Rectal smooth muscle tissue (tissue), 1 donor: ENCODE measurements around the gene ZNF281.
A peak's percentile ranks its signal among the peaks of the same experiment; 100 is the strongest.

Experiments used
- H3K27ac ChIP-seq: one replicate; pipeline ENCODE4 v1.7.0; 2013; ENCODE audit warnings: low read depth, low read length, inconsistent platforms
- H3K27me3 ChIP-seq: one replicate; pipeline ENCODE4 v1.7.0; 2013; ENCODE audit warnings: low read length; ENCODE audit not compliant: control insufficient read depth, insufficient read depth
- H3K36me3 ChIP-seq: one replicate; pipeline ENCODE4 v1.7.0; 2013; ENCODE audit warnings: low read length; ENCODE audit not compliant: control insufficient read depth, insufficient read depth
- H3K4me1 ChIP-seq: one replicate; pipeline ENCODE4 v1.7.0; 2013; ENCODE audit warnings: low read length; ENCODE audit not compliant: control insufficient read depth, insufficient read depth
- H3K4me3 ChIP-seq: one replicate; pipeline ENCODE4 v1.7.0; 2013; ENCODE audit warnings: low read length
- H3K9ac ChIP-seq: one replicate; pipeline ENCODE4 v1.7.0; 2013; ENCODE audit warnings: low read length

ZNF281 gene, protein sequence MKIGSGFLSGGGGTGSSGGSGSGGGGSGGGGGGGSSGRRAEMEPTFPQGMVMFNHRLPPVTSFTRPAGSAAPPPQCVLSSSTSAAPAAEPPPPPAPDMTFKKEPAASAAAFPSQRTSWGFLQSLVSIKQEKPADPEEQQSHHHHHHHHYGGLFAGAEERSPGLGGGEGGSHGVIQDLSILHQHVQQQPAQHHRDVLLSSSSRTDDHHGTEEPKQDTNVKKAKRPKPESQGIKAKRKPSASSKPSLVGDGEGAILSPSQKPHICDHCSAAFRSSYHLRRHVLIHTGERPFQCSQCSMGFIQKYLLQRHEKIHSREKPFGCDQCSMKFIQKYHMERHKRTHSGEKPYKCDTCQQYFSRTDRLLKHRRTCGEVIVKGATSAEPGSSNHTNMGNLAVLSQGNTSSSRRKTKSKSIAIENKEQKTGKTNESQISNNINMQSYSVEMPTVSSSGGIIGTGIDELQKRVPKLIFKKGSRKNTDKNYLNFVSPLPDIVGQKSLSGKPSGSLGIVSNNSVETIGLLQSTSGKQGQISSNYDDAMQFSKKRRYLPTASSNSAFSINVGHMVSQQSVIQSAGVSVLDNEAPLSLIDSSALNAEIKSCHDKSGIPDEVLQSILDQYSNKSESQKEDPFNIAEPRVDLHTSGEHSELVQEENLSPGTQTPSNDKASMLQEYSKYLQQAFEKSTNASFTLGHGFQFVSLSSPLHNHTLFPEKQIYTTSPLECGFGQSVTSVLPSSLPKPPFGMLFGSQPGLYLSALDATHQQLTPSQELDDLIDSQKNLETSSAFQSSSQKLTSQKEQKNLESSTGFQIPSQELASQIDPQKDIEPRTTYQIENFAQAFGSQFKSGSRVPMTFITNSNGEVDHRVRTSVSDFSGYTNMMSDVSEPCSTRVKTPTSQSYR

DNA sequence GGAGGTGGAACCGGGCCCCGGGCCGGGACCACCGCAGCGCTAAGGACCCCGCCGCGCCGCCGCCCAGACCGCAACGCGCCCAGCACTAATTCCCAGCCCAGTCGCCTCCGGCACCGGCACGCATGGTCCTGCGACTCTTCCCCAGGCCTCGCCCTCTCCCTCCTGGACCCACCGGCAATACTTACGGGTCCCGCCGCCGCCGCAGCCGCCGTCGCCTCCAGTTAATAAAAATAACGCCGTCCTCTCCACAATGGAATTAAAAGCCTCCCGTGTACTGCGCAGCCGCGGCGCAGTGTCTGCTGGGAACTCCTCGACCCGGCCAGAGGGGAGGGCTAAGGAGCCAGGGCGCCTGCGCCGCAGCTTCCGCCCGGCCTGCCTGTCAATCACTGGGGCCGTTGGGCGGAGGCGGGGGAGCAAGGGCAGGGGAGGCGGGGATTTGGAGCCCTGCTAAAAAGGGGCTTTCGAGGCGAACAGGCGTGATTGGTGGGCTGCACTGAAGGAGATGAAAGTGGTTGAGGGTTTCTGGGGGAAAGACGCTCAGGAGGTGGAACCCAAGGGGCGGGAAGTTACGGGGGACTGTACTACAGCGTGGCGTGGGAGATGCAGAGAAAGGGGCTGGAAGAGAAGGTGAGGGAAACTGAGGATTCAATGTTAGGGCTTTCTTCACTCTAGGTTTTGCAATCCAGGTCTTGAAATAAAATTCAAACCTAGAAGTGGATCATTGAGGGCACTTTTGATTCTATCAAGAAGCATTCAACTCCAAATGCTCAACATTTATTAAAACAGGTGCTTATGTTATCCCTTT lies at the start of gene ZNF281:
ZNF281 (minus strand) TSS at position 276 of the 805 bp plus-strand sequence. CDS start 331 bp downstream, outside the sequence.
- Histone ChIP-seq H3K4me1 (peaks cover 20% of the 10 kb centered on the region), H3K27ac (peak within 1 kb of the TSS; percentile 76), H3K4me3 (peak within 1 kb of the TSS; percentile 89), H3K36me3 (no peaks in the 10 kb centered on the region), H3K27me3 (no peaks in the 10 kb centered on the region), H3K9ac (peak within 1 kb of the TSS; percentile 51)

DNA sequence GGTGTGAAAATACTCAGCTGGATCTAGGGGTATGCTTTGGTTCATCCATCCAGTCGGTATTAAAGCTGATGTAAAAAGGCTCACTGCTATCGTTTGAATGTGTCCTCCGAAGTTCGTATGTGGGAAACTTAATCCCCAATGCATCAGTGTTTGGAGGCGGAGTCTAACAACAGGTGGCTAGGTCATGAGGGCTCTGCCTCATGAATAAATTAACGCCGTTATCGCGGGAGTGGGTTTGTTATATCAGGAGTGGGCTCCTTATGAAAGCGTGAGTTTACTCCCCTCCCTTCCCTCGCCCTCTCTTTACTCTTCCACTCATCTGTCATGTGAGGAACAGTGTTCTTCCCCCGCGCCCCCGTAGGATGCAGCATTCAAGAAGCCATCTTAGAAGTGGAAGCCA lies 48.9 kb upstream of the ZNF281 start:
- no peaks in the 10 kb centered on the region for H3K27me3 ChIP-seq
- H3K27ac ChIP-seq = no peak overlapping the region
- no peaks in the 10 kb centered on the region for H3K4me1 ChIP-seq
- no peak overlapping the region for H3K4me3 ChIP-seq
- no peaks in the 10 kb centered on the region for H3K36me3 ChIP-seq
- no peak overlapping the region for H3K9ac ChIP-seq

DNA sequence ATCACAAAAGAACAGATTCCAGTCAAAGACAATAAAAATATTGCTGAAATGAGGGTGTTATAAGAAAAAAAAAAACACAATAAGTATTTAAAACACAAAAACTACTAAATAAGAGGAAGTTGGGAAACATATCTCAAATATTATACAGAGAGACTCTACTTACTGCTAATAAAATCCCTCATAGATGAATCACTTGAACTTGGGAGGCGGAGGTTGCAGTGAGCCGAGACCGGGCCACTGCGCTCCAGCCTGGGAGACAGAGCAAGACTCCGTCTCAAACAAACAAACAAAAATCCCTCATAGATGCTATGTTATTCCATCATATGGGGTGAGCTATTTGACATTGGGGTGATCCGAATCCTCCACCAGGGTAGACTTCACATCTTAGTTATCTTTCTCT lies 48.0 kb upstream of the ZNF281 start:
- Histone ChIP-seq H3K27ac (no peak overlapping the region), H3K9ac (no peak overlapping the region), H3K4me3 (no peak overlapping the region), H3K4me1 (no peaks in the 10 kb centered on the region), H3K36me3 (no peaks in the 10 kb centered on the region), H3K27me3 (no peaks in the 10 kb centered on the region)

DNA sequence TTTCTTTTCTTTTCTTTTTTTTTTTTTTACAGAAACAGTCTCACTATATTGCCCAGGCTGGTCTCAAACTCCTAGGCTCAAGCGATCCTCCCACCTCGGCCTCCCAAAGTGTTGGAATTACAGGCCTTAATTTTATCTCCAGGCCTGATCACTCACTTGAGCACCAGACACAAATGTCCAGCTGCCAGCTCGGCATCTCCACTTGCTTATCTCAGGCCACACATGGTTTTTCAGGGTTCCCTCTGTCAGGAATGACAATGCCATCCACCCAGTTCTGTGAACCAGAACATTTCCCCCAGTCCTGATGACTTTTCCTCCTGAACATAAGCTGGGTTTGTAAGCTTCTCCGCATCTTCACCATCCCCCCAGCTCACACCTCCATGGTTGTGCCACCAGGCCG lies 44.6 kb upstream of the ZNF281 start:
- Histone ChIP-seq H3K27me3 (no peaks in the 10 kb centered on the region), H3K36me3 (no peaks in the 10 kb centered on the region), H3K4me1 (no peaks in the 10 kb centered on the region), H3K27ac (no peak overlapping the region), H3K4me3 (no peak overlapping the region), H3K9ac (no peak overlapping the region)

DNA sequence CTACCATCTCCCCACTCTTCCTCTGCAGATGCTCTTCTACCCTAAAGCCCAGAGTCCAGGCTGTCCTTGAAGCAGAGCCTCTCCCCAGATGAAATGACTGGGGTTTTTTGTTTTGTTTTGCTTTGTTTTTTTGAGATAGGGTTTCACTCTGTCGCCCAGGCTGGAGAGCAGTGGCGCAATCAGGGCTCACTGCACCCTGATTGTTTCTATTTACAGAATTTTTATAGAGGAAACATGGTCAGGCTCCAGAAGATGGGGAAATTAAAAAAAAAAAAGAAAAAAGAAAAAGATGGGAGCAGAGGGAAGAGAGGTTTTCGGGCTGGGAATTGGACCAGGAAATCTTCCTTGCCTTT lies 43.7 kb upstream of the ZNF281 start:
- Histone ChIP-seq H3K4me1 (no peaks in the 10 kb centered on the region), H3K27me3 (no peaks in the 10 kb centered on the region), H3K27ac (no peak overlapping the region), H3K9ac (no peak overlapping the region), H3K36me3 (no peaks in the 10 kb centered on the region), H3K4me3 (no peak overlapping the region)

DNA sequence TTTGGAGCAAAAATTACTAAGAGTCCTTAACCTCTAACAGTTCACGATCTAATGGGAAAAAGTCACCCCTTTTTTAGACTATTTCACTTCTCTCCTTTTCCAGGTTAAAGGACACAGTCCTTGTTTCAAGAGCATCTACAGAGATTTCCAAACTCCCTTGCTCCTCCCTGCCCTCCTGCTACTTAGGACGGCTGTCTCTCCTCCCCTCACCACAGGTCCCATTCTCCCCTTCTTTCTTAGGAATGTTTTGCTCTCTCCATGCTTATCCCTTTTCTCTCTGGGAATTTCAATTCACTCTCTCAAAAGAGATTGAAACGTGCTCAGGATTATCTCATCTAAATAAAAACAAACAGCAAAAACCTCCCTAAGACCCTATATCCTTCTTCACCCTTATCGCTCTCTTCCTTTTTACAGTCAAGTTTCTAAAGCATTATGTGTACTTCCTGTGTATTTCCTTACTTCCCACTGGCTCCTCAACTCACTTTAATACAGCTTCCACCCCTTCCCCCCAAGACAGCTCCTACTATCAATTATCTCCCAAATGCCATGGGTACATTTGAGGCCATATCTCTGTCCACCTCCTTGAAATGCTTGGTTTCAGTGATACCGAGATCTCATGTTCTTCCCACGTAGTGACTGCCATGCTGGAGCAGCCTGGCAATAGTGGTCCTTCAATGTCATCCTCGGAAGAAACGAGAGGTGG lies 43.2 kb upstream of the ZNF281 start:
- no peak overlapping the region for H3K4me3 ChIP-seq
- no peaks in the 10 kb centered on the region for H3K4me1 ChIP-seq
- no peaks in the 10 kb centered on the region for H3K36me3 ChIP-seq
- H3K9ac ChIP-seq = no peak overlapping the region
- no peak overlapping the region for H3K27ac ChIP-seq
- H3K27me3 ChIP-seq = no peaks in the 10 kb centered on the region

DNA sequence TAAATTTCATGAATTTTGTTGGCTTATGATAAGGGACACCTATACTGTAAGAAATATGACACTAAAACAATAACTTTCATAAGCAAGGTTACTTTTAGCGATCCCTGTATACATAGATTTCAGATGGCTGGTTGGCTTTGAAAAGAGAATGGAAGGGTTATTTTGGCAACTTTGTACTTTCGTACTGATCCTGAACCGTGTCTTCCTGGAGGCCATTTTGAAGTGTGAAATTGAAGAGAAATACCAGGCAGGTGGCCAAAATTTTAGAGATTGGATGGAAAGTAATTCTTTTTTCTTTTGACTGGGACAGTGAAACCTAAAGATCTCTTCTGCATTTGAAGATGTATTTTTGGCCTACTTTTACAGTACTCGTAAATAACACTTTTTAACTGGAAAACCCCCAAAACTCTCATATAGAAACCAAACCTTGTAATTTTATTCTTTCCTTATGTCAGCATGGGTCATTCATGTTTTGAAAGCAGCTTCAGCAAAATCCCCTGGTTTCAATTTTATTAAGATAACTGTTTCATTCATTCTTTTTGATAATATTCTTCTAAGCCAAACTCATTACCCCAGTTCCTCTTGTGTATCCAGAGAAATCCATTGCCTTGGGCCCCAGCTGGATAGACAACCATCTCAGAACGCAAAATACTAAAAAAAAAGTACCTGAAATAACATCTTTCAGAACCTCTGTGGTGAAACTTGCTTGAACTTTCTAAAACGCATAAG lies 38.4 kb upstream of the ZNF281 start:
- H3K27ac ChIP-seq = no peak overlapping the region
- no peaks in the 10 kb centered on the region for H3K27me3 ChIP-seq
- no peaks in the 10 kb centered on the region for H3K4me1 ChIP-seq
- no peak overlapping the region for H3K9ac ChIP-seq
- no peaks in the 10 kb centered on the region for H3K36me3 ChIP-seq
- no peak overlapping the region for H3K4me3 ChIP-seq

DNA sequence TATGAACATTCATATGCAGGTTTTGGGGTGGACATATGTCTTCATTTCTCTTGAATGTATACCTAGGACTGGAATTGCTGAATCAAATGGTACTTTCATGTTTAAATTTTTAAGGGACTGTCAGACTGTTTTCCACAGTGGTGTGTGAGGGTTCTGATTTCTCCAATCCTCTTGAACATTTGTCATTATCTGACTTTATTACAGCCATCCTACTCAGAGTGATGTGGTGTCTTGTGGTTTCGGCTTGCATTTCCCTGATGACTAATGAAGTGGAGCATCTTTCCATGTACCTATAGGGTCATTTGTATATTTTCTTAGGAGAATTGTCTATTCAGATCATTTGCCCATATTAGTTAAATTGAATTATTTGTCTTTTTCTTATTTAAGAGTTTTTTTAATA lies 35.4 kb upstream of the ZNF281 start:
- Histone ChIP-seq H3K36me3 (no peaks in the 10 kb centered on the region), H3K4me1 (no peaks in the 10 kb centered on the region), H3K9ac (no peak overlapping the region), H3K4me3 (no peak overlapping the region), H3K27ac (no peak overlapping the region), H3K27me3 (no peaks in the 10 kb centered on the region)

DNA sequence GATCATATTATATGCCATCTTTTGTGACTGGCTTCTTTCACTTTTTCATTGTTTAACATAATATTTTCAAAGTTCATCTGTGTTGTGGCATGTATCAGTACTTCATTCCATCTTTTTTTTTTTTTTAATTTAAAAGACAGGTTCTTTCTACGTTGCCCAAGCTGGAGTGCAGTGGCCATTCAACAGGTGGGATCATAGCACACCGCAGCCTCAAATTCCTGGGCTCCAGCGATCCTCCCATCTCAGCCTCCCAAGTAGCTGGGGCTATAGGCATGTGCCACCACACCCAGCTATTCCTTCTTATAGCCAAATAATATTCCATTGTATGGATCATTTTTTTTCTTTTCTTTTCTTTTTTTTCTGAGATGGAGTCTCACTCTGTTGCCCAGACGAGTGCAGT lies 34.6 kb upstream of the ZNF281 start:
- H3K27ac ChIP-seq = no peak overlapping the region
- H3K27me3 ChIP-seq = no peaks in the 10 kb centered on the region
- no peaks in the 10 kb centered on the region for H3K36me3 ChIP-seq
- H3K4me1 ChIP-seq = no peaks in the 10 kb centered on the region
- H3K4me3 ChIP-seq = no peak overlapping the region
- no peak overlapping the region for H3K9ac ChIP-seq

DNA sequence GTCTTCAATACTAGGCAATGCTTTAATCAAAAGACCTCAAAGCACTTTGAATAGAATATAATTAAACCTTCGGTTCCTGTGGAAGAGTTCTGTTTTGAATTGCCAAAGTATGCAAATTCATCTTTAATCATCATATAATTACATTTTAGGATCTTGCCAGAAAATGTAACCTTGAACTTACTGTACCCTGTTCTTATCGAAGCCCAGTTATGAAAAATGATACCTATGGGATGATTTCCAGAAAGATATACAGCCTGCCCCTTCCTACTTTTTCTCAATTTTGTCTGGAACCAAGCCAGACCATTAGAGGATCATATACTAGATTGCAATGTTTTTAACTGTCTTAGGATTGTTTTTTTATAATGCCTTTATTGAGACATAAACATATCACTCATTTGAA lies 34.0 kb upstream of the ZNF281 start:
- H3K36me3 ChIP-seq = no peaks in the 10 kb centered on the region
- no peak overlapping the region for H3K4me3 ChIP-seq
- no peaks in the 10 kb centered on the region for H3K27me3 ChIP-seq
- peaks cover under 1% of the 10 kb centered on the region for H3K4me1 ChIP-seq
- H3K9ac ChIP-seq = no peak overlapping the region
- no peak overlapping the region for H3K27ac ChIP-seq

DNA sequence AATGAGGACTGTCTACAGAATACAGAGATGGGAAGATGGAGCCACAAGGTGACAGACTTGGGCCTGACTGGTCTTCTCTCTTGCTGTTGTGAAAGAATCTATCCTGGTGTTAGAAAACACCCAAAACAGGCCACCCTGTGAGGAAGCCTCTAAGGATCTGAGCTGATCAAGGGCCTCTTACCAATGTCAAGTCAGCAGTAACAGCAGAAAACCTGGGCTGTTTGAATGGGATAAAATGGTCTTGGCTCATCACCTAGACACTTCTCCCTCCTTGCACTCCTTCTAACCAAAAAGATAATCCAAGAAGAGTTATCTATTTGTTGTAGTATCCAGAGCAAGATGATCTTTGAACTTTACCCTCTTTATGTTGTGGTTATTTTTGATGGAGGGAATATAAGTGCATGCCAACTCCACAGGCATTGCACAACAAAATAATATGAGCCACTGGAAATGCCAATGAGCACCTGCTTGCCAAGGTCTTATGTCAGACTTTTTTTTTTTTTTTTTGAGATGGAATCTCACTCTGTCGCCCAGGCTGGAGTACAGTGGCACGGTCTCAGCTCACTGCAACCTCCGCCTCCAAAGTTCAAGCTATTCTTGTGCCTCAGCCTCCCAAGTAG lies 32.8 kb upstream of the ZNF281 start:
- Histone ChIP-seq H3K27me3 (no peaks in the 10 kb centered on the region), H3K36me3 (no peaks in the 10 kb centered on the region), H3K9ac (no peak overlapping the region), H3K4me3 (no peak overlapping the region), H3K4me1 (peaks cover 2% of the 10 kb centered on the region), H3K27ac (no peak overlapping the region)
